ENCODE measurements around the gene FGF1. TPM values are rescaled to one million over a fixed set of nuclear protein-coding genes. Genes with fewer than 3 reads are reported as not detected.

FGF1 gene
- polyA plus RNA-seq, 5 donors, result 0.64 to 2.2 (median 1.5) TPM

DNA sequence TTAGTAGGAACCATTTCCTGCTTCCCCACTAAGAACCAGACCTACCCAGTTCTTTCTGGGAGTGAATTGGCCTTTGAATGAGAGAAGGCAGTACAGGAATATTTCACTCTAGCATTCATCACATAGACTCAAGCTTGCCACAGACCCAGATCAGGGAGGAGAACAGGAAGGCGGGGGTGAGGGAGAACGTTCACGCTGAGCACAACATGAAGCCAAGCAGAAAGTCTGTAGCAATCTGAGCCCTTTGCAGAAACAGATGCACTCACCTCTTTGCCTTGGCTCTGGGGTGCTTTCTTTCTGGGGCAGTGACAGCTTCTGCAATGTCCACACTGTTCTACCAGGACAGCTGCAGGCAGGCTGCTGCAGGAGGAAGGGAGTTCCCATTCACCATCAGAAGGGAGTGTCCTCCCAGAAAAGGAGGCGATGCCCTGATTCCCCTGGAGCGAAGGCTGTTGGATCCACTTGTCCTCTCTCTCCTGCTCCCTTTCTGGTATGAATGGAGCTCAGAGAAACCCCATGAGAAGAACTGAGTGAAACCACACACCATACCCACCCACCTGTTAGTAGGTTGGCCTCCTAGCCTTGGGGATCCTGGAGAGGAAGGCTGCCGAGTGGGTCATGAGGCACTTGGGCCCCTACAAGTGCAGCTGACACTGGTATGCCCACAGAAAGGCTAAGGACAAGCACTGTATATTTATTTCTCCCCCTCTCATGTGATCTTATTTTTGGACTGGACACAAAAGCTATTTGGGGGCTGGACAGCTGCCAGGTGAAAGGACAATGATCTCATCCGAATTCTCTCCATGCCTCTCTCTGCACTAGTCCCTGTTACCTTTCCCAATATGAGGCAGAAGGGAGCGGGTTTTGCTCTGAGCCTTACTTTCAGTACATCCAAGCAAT, 11.7 kb upstream of the FGF1 start:
- no peak for DNase-seq

- DNase-seq, result no peak
Measured at GRCh38 chr5:142696379-142696778, 10.5 kb upstream of the FGF1 start.

GRCh38 chr5:142694092-142694856, 8.4 kb upstream of the FGF1 start:
- no peak for DNase-seq

DNA sequence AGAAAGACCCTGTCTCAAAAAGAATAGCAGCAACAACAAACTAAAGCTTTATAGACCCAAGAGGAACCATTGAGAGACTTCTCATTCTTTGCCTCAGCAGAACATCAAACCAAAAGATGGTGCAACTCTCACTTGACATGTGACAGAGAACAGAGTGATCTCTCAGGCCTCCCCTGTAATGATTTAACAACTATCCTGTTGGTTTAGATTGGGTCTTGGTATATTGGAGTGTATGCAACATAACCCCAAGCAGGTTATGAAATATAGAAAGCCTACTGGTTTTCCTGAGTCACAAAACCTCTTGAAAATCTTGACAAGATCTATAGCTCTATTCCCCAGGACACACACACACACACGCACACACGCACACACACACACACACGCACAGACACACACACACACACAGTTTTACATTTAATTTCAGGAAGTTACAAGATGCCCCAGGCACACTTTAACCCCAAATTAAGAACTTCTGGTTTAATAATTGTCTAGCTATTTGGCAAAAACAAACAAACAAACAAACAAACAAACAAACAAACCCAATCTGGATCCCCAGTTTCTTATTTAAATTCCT, 6.5 kb upstream of the FGF1 start:
- no peak for DNase-seq

DNA sequence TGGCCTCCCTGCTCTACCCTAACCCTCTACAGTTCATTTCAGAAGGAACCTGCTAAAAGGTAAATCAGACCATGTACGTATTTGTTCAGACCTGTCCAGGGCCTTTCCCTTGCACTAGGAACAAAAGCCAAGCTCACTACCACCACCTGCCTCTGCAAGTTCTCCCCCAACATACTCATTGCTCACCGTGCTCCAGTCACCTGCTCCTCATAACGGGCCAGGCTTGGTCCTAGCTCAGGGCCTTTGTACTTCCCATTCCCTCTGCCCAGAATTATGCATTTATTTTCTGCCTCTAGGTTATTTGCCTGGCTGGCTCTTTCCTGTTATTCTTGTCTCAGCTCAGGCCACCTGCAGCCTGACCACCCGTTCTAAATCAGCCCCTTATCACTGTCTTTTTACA, 4.8 kb upstream of the FGF1 start:
- DNase-seq, result no peak

DNA sequence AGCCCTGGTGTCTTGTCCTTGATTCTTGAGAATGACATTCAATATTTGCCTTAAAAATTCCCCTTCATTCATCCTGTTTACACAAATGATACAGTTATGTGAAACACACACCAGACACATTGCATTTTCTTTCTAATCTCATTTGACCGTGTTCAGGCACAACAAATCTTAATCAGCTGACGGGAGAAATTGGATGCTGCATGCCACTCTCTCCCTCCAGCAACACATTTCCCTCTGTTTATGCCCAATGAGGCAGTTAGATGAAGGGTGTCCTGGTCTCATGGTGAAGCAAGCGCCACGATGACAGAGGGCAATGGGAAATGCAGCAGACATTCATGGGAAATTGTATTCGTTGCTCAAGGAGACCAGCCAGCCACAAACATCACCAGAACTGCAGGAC, 3.2 kb upstream of the FGF1 start:
- DNase-seq, result no peak

- DNase-seq, result no peak
Measured at GRCh38 chr5:142688281-142688989, 2.5 kb upstream of the FGF1 start.

- DNase-seq, result no peak
Measured at GRCh38 chr5:142686968-142687367, 1.1 kb upstream of the FGF1 start.

- peak in 1 of 2 donors; percentile 6 for DNase-seq
Measured at GRCh38 chr5:142686210-142686734, 382 bp upstream of the FGF1 start.

DNA sequence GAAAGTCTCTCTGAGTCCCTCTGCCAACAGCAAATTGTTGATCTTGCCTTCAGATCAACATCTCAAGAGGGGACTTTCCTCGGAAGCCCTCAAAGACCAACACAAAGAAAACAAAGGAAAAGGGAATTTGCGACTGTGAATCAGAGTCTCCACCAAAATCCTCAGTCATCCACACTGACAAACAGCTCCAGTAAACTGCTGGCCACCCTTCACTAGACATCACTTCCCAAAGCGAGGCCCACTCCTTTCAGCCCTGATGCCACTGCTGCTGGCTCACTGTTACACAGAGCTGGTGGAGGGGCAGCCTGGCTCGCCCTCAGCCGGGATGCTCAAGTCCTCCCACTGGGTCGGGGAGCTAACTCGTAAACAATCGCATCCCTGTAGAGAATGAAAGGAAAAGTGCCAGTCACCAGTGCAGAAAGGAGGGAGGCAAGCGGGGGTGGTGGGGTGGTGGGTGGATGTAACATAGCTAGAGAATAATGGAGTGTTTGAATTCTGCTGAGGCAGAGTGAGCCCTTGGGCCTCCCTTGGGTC, 1.3 kb downstream of the FGF1 start:
- DNase-seq, result no peak

DNA sequence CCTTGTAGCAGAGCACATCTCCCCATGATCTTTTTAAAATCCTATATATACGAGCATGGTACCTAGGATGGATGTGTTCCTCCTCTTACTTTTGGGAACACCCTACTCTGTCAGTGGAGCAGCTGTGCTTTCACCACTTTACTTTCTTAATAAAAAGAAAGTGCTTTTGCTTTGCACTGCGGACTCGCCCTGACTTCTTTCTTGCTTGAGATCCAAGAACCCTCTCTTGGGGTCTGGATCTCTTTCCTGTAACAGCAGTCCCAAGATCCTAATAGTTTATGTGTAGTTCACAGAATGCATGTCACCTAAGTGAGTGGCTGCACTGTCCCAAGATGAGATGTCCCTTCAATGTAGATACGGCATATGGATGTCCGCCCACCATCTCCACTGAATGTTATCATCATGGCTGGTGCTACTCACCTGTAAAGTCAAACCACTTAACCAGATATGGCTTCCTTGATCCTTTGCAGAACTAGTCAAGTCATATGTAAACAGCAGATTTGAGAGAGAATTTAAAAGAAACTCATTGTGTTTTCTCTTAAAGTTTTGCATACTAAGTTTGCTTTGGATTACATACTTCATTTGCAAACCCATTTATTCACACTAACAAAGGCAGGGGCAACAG, 1.9 kb downstream of the FGF1 start:
- DNase-seq, result no peak

GRCh38 chr5:142683116-142683515, 2.8 kb downstream of the FGF1 start:
- no peak for DNase-seq

DNA sequence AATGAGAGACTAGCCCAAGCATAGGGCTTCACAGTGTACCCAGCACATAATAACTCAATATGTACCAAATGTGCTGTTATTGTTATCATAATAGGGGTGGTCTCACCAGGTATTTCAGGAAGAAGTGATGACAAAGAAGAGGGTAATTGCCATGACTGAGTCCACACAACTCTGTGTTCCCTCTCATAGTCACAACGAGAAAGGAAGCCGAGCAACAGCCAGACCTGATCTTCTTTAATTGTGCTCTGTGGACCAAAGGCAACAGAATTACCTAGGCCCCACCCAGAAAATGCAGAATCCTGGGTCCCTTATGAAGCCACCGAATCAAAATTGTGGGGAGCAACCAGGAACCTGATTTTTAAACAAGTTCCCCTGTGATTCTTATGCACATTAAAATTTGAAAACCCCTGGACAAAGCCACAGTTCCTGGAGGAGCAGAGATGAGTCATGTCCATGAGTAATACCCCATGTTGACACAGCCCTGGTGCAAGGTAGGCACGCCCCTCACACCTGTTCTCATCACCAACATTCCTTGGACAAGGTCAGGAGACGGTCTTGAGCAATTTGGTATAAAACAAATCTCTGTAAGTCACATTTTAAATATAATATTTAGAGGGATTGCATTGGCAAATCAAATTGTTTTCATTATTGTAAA, 5.2 kb downstream of the FGF1 start:
- DNase-seq, result no peak

DNA sequence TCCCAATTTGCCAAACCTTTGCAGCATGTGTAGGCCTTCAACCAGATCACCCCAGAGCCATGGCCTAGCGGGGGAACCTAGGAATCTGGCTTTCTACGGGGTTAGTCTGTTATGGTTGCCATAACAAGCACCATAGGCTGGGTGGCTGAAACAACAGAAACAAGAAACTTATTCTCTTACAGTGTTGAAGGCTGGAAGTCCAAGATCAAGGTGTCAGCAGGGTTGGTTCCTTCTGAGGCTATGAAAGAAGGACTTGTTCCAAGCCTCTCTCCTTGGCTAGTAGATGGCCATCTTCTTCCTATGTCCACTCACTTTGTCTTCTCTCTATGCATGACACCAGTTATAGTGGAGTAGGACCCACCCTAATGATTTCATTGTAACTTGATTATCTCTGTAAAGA, 6.1 kb downstream of the FGF1 start:
- DNase-seq, result no peak

DNA sequence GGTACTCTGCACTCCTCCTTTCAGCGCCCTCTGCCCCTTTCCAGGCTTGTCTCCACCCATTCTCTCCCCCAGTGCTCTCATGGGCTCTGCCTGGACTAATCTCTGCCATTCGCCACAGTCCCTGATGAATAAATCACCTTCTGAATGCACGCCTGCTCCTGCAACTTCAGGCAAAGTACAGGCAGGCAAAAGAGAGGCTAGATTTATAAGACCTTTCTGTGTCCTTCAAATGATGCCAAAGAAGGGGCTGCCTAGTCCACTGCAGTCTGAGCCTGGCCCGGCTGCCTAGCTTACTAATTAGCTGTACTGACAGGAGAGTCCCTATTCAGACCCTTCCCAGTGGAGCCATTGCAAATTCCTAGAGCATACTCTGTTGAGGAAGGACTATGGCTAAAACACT, 7.4 kb downstream of the FGF1 start:
- no peak for DNase-seq

- DNase-seq, result no peak
Measured at GRCh38 chr5:142677198-142677597, 8.7 kb downstream of the FGF1 start.

- no peak for DNase-seq
Measured at GRCh38 chr5:142676318-142676717, 9.6 kb downstream of the FGF1 start.

GRCh38 chr5:142674531-142675469, 11.1 kb downstream of the FGF1 start:
- DNase-seq, result no peak

GRCh38 chr5:142671801-142672200, 14.1 kb downstream of the FGF1 start:
- DNase-seq, result no peak

Data from right lung (tissue), 5 donors.